HepG2 (cell line): ENCODE data around the gene BMP8A. TPM values are rescaled to one million over a fixed set of nuclear protein-coding genes. Genes with fewer than 3 reads are reported as not detected.

ENCODE experiments used
- GABPA ChIP-seq, 2 experiments: IDR thresholded peaks; 2 replicates each; pipeline ENCODE4 v1.6.1; 2011 to 2016; ENCODE audit warnings: low read depth in 2 of 2, low read length in 1 of 2, missing biosample characterization in 1 of 2, missing genetic modification characterization in 1 of 2
- JDP2 ChIP-seq: sonication (generic); formaldehyde crosslinking; IDR thresholded peaks from 2 replicates; pipeline ENCODE4 v1.8.1; 2022; ENCODE audit warnings: missing genetic modification reagents, borderline replicate concordance
- LCORL ChIP-seq, 2 experiments: fragments of 450-650 bp in 1 of 2; sonication (generic) in 1 of 2; formaldehyde crosslinking in 1 of 2; IDR thresholded peaks; 2 replicates each; pipeline versions ENCODE4 v1.5.0 to v1.6.1; 2017 to 2020; ENCODE audit warnings: antibody characterized with exemption in 1 of 2, missing genetic modification reagents in 1 of 2
- ONECUT2 ChIP-seq: sonication (generic); formaldehyde crosslinking; IDR thresholded peaks from 2 replicates; pipeline ENCODE4 v1.4.0; 2020; ENCODE audit warnings: missing genetic modification reagents
- polyA plus RNA-seq, 8 experiments: library from polyadenylated mRNA; depleted of rRNA in 3 of 8; stranded (reverse) in 7 of 8; unstranded in 1 of 8; fragments of >200 nt; fragmentation: Illumina TruSeq in 4 of 8; extraction: Trizol in 4 of 8; gene quantifications; 2 replicates each; pipeline versions ENCODE4 v1.2.1 to v1.2.3, GENCODE V29; 2011 to 2016; ENCODE audit warnings: low read depth in 4 of 8, missing spikeins in 1 of 8, mixed read lengths in 1 of 8; ENCODE audit not compliant: insufficient read depth in 1 of 8
- total RNA-seq, 5 experiments: library from RNA; depleted of rRNA; stranded (reverse); fragments of >200 nt; fragmentation: Illumina TruSeq; extraction: Trizol; gene quantifications; 2 replicates each; pipeline ENCODE4 v1.2.3, GENCODE V29; 2016; ENCODE audit warnings: low read depth in 1 of 5
- TF ChIP-seq, protein P1 (sequence below), 2 experiments: sonication (generic) in 1 of 2; formaldehyde crosslinking in 1 of 2; IDR thresholded peaks; 2 replicates each; pipeline versions ENCODE4 v1.4.0 to v1.6.1; 2016 to 2020; ENCODE audit warnings: borderline replicate concordance in 1 of 2, low read depth in 1 of 2, mild to moderate bottlenecking in 1 of 2, missing genetic modification reagents in 1 of 2
- TF ChIP-seq, protein P2 (sequence below): IDR thresholded peaks from 2 replicates; pipeline ENCODE4 v1.4.0; 2020; ENCODE audit warnings: mild to moderate bottlenecking, missing genetic modification reagents

The BMP8A gene
- total and polyA plus RNA-seq, 2 of the 13 experiments (the other 11 are each of a cell fraction or from before 2014, with no cell fraction given), result 0.05 TPM; not detected in 1

GRCh38 chr1:39508857-39509305 lies 17.4 kb downstream of the BMP8A start (continued):
- TF ChIP-seq GABPA (IDR thresholded peaks at IDR 0.05; ENCODE audit: low read depth, low read length), result no peak
- no peak for TF ChIP-seq GABPA (CRISPR knock-in tag; IDR thresholded peaks at IDR 0.05; ENCODE audit: low read depth)
- TF ChIP-seq, protein P1, sequence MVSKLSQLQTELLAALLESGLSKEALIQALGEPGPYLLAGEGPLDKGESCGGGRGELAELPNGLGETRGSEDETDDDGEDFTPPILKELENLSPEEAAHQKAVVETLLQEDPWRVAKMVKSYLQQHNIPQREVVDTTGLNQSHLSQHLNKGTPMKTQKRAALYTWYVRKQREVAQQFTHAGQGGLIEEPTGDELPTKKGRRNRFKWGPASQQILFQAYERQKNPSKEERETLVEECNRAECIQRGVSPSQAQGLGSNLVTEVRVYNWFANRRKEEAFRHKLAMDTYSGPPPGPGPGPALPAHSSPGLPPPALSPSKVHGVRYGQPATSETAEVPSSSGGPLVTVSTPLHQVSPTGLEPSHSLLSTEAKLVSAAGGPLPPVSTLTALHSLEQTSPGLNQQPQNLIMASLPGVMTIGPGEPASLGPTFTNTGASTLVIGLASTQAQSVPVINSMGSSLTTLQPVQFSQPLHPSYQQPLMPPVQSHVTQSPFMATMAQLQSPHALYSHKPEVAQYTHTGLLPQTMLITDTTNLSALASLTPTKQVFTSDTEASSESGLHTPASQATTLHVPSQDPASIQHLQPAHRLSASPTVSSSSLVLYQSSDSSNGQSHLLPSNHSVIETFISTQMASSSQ (IDR thresholded peaks at IDR 0.05; ENCODE audit: low read depth), result no peak
- TF ChIP-seq, protein P1 (CRISPR knock-in tag; IDR thresholded peaks at IDR 0.05; ENCODE audit: borderline replicate concordance), result no peak
- peak; percentile 75 for TF ChIP-seq ONECUT2
- TF ChIP-seq, protein P2, sequence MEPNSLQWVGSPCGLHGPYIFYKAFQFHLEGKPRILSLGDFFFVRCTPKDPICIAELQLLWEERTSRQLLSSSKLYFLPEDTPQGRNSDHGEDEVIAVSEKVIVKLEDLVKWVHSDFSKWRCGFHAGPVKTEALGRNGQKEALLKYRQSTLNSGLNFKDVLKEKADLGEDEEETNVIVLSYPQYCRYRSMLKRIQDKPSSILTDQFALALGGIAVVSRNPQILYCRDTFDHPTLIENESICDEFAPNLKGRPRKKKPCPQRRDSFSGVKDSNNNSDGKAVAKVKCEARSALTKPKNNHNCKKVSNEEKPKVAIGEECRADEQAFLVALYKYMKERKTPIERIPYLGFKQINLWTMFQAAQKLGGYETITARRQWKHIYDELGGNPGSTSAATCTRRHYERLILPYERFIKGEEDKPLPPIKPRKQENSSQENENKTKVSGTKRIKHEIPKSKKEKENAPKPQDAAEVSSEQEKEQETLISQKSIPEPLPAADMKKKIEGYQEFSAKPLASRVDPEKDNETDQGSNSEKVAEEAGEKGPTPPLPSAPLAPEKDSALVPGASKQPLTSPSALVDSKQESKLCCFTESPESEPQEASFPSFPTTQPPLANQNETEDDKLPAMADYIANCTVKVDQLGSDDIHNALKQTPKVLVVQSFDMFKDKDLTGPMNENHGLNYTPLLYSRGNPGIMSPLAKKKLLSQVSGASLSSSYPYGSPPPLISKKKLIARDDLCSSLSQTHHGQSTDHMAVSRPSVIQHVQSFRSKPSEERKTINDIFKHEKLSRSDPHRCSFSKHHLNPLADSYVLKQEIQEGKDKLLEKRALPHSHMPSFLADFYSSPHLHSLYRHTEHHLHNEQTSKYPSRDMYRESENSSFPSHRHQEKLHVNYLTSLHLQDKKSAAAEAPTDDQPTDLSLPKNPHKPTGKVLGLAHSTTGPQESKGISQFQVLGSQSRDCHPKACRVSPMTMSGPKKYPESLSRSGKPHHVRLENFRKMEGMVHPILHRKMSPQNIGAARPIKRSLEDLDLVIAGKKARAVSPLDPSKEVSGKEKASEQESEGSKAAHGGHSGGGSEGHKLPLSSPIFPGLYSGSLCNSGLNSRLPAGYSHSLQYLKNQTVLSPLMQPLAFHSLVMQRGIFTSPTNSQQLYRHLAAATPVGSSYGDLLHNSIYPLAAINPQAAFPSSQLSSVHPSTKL, result 0 out of 2 replicates have a peak, but pooled peaks have one; percentile 16
- no peak for TF ChIP-seq JDP2 (CRISPR knock-in tag)
- no peak for TF ChIP-seq LCORL (IDR thresholded peaks at IDR 0.05)
- 0 out of 2 replicates have a peak, but pooled peaks have one; percentile 19 for TF ChIP-seq LCORL (CRISPR knock-in tag; IDR thresholded peaks at IDR 0.05)
